ENCODE measurements around the gene PXT1.

The PXT1 gene

GRCh38 chr6:36346486-36347273 lies 96.0 kb downstream of the PXT1 start:
- DNase-seq (ENCODE audit: low spot score) = no peak

GRCh38 chr6:36345681-36346466 lies 96.8 kb downstream of the PXT1 start:
- DNase-seq (ENCODE audit: low spot score) = peak; percentile 59

GRCh38 chr6:36343109-36343680 lies 99.5 kb downstream of the PXT1 start:
- no peak for DNase-seq (ENCODE audit: low spot score)

- peak; percentile 86 for DNase-seq (ENCODE audit: low spot score)
Observed at GRCh38 chr6:36340618-36341454, 101.8 kb downstream of the PXT1 start.
